Adrenal gland (tissue), 5 donors: ENCODE results near the gene NQO2.

Source experiments
- POLR2A ChIP-seq, 2 donors: fragments of 450-650 bp; IDR thresholded peaks; one replicate each; pipeline ENCODE4 v1.6.1; 2017; ENCODE audit warnings: antibody characterized with exemption in 2 of 2, mild to moderate bottlenecking in 2 of 2, moderate library complexity in 1 of 2
- TF ChIP-seq, protein P1 (sequence below), 6 experiments: fragments of 450-650 bp in 4 of 6; fragments of 200-600 bp in 2 of 6; sonication (generic) in 1 of 6; IDR thresholded peaks; 1 replicate in 5 of 6; 2 replicates in 1 of 6; pipeline versions ENCODE4 v1.5.1 to v1.8.0; 2016 to 2021; ENCODE audit warnings: antibody characterized with exemption in 6 of 6, mild to moderate bottlenecking in 2 of 6, moderate library complexity in 1 of 6
- donor health status: DM: no; HTN: no; CAD: no.

DNA sequence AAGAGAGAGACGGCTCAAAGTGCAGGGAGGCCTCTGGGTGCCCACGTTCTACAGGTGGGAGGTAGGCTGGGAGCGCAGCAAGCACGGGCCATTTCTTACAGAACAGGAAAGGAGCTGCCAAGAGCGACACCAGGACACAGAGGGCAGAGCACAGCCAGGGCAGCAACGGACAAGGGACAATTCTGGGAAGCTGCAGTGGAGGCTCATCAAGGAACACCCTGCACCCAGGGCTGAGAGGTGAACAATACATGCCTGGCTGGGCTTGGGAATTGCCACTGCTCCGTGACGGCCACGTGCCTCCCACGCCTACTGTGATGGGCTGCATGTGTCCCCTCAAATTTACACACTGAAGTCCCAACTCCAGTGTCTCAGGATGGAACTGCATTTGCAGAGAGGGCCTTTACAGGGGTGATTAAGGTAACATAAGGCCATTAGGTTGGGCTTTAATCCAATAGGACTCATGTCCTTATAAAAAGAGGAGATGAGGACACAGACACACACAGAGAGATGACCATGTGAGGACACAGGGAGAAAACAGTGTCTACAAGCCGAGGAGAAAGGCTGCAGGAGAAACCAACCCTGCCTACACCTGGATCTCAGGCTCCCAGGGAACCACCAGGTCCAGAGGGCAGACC, 41.9 kb upstream of the NQO2 start:
- TF ChIP-seq POLR2A (IDR thresholded peaks at IDR 0.05): no peak
- TF ChIP-seq, protein P1, sequence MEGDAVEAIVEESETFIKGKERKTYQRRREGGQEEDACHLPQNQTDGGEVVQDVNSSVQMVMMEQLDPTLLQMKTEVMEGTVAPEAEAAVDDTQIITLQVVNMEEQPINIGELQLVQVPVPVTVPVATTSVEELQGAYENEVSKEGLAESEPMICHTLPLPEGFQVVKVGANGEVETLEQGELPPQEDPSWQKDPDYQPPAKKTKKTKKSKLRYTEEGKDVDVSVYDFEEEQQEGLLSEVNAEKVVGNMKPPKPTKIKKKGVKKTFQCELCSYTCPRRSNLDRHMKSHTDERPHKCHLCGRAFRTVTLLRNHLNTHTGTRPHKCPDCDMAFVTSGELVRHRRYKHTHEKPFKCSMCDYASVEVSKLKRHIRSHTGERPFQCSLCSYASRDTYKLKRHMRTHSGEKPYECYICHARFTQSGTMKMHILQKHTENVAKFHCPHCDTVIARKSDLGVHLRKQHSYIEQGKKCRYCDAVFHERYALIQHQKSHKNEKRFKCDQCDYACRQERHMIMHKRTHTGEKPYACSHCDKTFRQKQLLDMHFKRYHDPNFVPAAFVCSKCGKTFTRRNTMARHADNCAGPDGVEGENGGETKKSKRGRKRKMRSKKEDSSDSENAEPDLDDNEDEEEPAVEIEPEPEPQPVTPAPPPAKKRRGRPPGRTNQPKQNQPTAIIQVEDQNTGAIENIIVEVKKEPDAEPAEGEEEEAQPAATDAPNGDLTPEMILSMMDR (IDR thresholded peaks at IDR 0.05): no peak
